UCSD-AML1 (cell line): Measurements from ENCODE around the gene SELENOO.

Experiments used
- DNase-seq: peaks from one replicate; lab custom pipeline; 2025; ENCODE audit not compliant: unreplicated experiment; lab: John Stamatoyannopoulos, UW

The SELENOO gene

DNA sequence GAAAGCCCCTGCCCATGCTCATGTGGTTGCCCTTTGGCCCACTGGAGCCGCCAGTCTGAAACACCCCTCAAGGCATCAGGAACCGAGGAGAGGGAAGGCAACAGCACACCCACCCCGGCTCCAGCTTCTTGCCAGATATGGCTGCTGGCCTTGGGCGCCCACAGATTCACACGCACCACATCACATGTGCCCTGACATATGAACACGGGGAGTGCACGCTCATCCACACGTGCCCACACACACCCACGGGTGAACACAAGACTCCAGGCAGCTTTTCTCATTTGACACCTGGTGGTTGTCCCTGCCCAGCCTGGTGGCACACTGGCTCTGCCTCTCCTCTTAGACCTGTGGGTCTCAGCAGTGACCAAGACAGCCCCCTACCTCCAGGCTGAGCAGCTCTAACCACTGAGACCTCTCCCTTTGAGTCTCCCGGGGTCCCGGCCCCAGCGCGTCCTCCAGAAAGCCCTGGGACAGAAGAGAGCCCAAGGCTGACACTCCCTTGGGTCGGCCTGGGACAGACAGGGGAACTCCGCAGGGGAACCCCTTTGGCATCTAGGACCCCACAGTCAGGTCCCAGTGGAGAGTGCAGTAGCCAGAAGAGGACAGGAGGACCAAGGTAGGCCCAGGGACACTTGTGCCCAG lies 63.4 kb downstream of the SELENOO start:
- no peak for DNase-seq

DNA sequence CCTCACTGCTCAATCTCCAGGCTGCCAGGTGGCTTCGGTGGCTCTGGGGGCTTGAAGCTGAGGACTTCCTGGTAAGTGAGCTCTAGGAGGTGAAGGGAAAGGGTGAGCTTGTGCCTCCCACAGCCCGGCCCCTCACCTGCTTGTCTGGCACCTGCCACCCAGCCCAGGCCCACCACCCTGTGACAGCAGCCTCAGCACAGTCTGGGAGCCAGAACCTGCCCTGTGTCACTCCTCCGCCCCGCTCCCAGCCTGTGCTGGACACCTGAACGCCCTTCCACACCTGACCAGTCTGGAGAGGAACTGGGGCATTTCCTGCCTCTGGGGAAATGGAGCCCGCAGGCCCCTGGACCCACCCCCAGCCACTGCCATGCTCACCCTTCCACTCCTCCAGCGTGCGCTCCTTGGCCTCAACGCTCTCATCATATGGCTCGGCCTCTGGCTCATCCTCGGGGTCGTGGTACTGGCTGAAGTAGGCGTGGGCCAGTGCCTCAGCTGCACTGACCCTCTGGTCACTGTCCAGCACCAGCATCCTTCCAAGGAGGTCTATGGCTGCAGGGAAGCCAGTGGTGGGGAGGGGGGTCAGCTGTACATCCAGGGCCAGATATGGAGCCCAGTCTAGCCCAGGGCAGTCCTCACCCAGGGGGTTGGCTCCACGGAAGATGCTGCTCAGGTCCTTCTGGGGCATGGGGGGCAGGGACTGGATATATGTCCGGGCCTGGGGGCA lies 64.3 kb downstream of the SELENOO start:
- no peak for DNase-seq

DNA sequence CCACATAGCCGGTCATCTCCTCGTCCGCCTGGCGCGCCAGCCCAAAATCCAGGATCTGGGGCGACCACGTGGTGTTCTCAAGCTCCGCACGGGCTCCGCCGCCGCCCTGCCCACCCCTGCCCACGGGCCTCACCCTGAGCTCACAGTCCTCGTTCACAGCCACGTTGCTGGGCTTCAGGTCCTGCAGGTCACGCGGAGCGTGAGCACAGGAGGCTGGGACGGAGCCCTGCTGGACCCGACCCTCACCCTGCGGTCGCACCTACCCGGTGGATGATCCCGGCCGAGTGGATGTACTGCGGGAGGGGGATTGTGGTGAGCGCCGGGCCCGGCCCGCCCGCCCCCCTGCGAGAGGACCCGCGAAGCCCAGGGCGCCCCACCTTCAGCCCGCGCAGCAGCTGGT lies 66.2 kb downstream of the SELENOO start:
- no peak for DNase-seq
